Measurements from ENCODE around the gene PRODH2. TPM values are rescaled to one million over a fixed set of nuclear protein-coding genes. Genes with fewer than 3 reads are reported as not detected.

The PRODH2 gene, protein sequence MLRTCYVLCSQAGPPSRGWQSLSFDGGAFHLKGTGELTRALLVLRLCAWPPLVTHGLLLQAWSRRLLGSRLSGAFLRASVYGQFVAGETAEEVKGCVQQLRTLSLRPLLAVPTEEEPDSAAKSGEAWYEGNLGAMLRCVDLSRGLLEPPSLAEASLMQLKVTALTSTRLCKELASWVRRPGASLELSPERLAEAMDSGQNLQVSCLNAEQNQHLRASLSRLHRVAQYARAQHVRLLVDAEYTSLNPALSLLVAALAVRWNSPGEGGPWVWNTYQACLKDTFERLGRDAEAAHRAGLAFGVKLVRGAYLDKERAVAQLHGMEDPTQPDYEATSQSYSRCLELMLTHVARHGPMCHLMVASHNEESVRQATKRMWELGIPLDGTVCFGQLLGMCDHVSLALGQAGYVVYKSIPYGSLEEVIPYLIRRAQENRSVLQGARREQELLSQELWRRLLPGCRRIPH
- total RNA-seq (2014; rRNA removed) (not detected in 2 replicates), Bru-seq, nascent RNA (not detected), BruChase-seq, experiment 1, labeled RNA remaining after a 6-hour chase (not detected), BruChase-seq, experiment 2, labeled RNA remaining after a 2-hour chase (not detected)
- long read RNA-seq = 0 reads

DNA sequence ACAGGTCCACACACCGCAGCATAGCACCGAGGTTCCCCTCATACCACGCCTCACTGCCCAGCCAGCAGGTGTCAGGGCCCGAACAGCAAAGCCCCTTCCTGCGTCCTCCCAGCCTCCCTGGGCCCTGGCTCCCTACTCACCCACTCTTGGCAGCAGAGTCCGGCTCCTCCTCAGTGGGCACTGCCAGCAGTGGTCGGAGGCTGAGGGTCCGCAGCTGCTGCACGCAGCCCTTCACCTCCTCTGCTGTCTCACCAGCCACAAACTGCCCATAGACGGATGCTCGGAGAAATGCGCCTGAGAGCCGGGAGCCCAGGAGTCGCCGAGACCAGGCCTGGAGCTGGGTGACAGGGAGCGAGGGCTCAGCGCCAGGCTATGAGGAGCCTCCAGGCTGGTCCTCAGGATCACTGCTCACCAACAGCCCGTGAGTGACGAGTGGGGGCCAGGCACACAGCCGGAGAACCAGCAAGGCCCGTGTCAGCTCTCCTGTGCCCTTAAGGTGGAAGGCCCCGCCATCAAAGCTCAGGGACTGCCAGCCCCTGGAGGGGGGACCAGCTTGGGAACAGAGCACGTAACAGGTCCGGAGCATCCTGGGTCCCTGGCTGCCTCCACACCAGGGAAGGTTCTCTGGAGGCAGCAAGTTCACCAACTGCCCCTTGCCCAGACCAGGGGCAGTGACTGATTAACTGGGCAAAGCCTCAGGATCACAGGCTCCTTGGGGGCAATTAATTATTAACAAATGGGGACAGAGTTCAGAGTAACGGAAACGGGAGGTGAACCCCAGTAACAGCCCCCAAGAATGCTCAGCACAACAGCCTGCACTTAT, at the start of gene PRODH2:
Gene PRODH2, minus strand, starts transcription at position 626 of the 823 bp plus-strand sequence. Its CDS starts 40 bp downstream, at position 586.
- ChIA-PET POLR2A (ENCODE audit: unreplicated experiment) (no interaction called here), CTCF (no interaction called here)
- H2AFZ ChIP-seq (ENCODE audit: low read length) = no peak within 1 kb of the TSS
- no peak within 1 kb of the TSS for H3K27ac ChIP-seq (ENCODE audit: low read length)
- H3K4me3 ChIP-seq (ENCODE audit: low read length) = no peak within 1 kb of the TSS
- no peaks in the 10 kb centered on the region for H3K9me3 ChIP-seq (ENCODE audit: low read length)
- no peaks in the 10 kb centered on the region for H3K36me3 ChIP-seq (ENCODE audit: low read depth, low read length)
- no peak within 1 kb of the TSS for H3K9ac ChIP-seq (ENCODE audit: low read length)
- DNase-seq (no peak), ATAC-seq (no peak)
- H3K9me2 ChIP-seq (replicated peaks; ENCODE audit: low read length) = no peaks in the 10 kb centered on the region
- no peaks in the 10 kb centered on the region for H3F3A ChIP-seq (ENCODE audit: low read length, unreplicated experiment)
- no peaks in the 10 kb centered on the region for H3K4me1 ChIP-seq (ENCODE audit: insufficient read depth, low read length)
- H3K4me2 ChIP-seq (ENCODE audit: low read length) = no peak within 1 kb of the TSS
- H3K79me2 ChIP-seq (ENCODE audit: low read length) = no peaks in the 10 kb centered on the region
- intact Hi-C loops (cut with micrococcal nuclease) = no loop called here
- no peaks in the 10 kb centered on the region for H4K20me1 ChIP-seq (ENCODE audit: low read length)
- H3K27me3 ChIP-seq (ENCODE audit: low read length) = no peaks in the 10 kb centered on the region
- TF ChIP-seq, protein P1, sequence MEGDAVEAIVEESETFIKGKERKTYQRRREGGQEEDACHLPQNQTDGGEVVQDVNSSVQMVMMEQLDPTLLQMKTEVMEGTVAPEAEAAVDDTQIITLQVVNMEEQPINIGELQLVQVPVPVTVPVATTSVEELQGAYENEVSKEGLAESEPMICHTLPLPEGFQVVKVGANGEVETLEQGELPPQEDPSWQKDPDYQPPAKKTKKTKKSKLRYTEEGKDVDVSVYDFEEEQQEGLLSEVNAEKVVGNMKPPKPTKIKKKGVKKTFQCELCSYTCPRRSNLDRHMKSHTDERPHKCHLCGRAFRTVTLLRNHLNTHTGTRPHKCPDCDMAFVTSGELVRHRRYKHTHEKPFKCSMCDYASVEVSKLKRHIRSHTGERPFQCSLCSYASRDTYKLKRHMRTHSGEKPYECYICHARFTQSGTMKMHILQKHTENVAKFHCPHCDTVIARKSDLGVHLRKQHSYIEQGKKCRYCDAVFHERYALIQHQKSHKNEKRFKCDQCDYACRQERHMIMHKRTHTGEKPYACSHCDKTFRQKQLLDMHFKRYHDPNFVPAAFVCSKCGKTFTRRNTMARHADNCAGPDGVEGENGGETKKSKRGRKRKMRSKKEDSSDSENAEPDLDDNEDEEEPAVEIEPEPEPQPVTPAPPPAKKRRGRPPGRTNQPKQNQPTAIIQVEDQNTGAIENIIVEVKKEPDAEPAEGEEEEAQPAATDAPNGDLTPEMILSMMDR (conservative IDR thresholded peaks at IDR 0.05; ENCODE audit: low read depth, low read length) = no peak
- no peak for TF ChIP-seq EZH2phosphoT487 (IDR thresholded peaks at IDR 0.05; ENCODE audit: borderline replicate concordance, low read length)
- no TSS peak for BruUV-seq (replicated peaks)

DNA sequence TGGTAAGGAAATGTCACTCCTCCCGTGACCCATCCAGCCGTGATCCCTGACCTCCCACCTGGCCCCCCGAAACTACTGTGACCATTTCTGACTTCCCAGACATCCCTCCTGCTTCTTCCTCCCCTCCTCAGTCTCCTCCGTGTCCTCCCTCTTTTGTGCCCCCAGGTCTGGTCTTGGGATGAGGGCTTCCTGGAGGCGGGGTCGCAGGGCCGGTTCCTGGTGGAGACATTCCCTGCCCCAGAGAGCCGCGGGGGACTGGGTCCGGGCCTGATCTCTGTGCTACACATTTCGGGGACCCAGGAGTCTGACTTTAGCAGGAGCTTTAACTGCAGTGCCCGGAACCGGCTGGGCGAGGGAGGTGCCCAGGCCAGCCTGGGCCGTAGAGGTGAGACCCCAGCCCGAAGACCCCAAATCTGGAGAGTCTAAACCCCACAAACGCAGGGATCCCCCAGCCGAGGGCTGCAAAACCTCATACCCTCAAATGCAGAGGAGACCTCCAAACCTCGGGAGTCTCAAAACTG, 49.1 kb upstream of the PRODH2 start:
- intact Hi-C loops (cut with micrococcal nuclease) = no loop called here
- ChIA-PET POLR2A (ENCODE audit: unreplicated experiment) (no interaction called here), CTCF (no interaction called here)
- Histone ChIP-seq H3K27ac (ENCODE audit: low read length) (no peak overlapping the region), H3F3A (ENCODE audit: low read length, unreplicated experiment) (no peaks in the 10 kb centered on the region), H3K9ac (ENCODE audit: low read length) (no peak overlapping the region), H2AFZ (ENCODE audit: low read length) (no peak overlapping the region), H3K9me2 (replicated peaks; ENCODE audit: low read length) (no peaks in the 10 kb centered on the region), H3K79me2 (ENCODE audit: low read length) (no peaks in the 10 kb centered on the region), H3K4me3 (ENCODE audit: low read length) (no peak overlapping the region), H3K27me3 (ENCODE audit: low read length) (peaks cover 4% of the 10 kb centered on the region; the same call in 1 of the 2 replicates), H3K9me3 (ENCODE audit: low read length) (no peaks in the 10 kb centered on the region), H4K20me1 (ENCODE audit: low read length) (no peaks in the 10 kb centered on the region), H3K36me3 (ENCODE audit: low read depth, low read length) (no peaks in the 10 kb centered on the region), H3K4me1 (ENCODE audit: insufficient read depth, low read length) (no peaks in the 10 kb centered on the region), H3K4me2 (ENCODE audit: low read length) (no peak overlapping the region)
- no TSS peak for BruUV-seq (replicated peaks)
- DNase-seq (no peak), ATAC-seq (no peak)
- TF ChIP-seq, protein P1 (conservative IDR thresholded peaks at IDR 0.05; ENCODE audit: low read depth, low read length) = no peak
- TF ChIP-seq EZH2phosphoT487 (IDR thresholded peaks at IDR 0.05; ENCODE audit: borderline replicate concordance, low read length) (no peak), EZH2 (IDR thresholded peaks at IDR 0.05; ENCODE audit: low read length, unreplicated experiment) (no peak)

All from PC-3 (cell line).